ENCODE results near the gene STAG1.
"Not testable (repeated sequence)": the region's sequence is repeated elsewhere in the genome, so short reads cannot be mapped to it uniquely, and the experiment has no call there.

DNA sequence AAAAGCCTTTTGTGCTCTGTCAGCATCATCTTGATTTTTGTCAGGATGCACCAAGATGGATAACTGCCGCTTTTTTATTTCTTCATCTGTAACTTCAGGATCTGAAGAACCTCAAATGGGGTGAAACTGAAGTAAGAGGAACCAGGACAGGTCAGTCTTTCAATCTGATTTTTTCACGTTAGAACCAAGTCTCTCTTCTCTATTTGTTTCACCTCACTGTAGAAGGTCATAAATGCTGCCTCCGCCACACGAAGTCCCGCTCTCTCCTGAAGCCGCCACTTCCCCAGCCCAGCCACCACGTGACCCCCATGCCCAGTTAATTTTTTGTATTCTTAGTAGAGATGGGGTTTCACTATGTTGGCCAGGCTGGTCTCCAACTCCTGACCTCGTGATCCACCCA lies 15.2 kb downstream of the STAG1 start:
- TF ChIP-seq, protein P1, sequence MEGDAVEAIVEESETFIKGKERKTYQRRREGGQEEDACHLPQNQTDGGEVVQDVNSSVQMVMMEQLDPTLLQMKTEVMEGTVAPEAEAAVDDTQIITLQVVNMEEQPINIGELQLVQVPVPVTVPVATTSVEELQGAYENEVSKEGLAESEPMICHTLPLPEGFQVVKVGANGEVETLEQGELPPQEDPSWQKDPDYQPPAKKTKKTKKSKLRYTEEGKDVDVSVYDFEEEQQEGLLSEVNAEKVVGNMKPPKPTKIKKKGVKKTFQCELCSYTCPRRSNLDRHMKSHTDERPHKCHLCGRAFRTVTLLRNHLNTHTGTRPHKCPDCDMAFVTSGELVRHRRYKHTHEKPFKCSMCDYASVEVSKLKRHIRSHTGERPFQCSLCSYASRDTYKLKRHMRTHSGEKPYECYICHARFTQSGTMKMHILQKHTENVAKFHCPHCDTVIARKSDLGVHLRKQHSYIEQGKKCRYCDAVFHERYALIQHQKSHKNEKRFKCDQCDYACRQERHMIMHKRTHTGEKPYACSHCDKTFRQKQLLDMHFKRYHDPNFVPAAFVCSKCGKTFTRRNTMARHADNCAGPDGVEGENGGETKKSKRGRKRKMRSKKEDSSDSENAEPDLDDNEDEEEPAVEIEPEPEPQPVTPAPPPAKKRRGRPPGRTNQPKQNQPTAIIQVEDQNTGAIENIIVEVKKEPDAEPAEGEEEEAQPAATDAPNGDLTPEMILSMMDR (conservative IDR thresholded peaks at IDR 0.05 in 1 of 2, IDR thresholded peaks at IDR 0.05 in 1 of 2; ENCODE audit: extremely low read depth in 1 of 2, insufficient read depth in 1 of 2, low read depth in 1 of 2, low read length in 2 of 2): not testable (repeated sequence)
- not testable (repeated sequence) for TF ChIP-seq EZH2 (IDR thresholded peaks at IDR 0.05; ENCODE audit: borderline replicate concordance, low read length)

All from mammary epithelial cell (primary cell).